GM18870 (cell line): ENCODE measurements around the gene ACOT7.

ENCODE experiments used
- ATAC-seq: cut with Tn5 transposase; IDR thresholded peaks from one replicate; pipeline ENCODE4 v1.9.1; 2021; ENCODE audit warnings: moderate library complexity; ENCODE audit not compliant: unreplicated experiment

The ACOT7 gene

DNA sequence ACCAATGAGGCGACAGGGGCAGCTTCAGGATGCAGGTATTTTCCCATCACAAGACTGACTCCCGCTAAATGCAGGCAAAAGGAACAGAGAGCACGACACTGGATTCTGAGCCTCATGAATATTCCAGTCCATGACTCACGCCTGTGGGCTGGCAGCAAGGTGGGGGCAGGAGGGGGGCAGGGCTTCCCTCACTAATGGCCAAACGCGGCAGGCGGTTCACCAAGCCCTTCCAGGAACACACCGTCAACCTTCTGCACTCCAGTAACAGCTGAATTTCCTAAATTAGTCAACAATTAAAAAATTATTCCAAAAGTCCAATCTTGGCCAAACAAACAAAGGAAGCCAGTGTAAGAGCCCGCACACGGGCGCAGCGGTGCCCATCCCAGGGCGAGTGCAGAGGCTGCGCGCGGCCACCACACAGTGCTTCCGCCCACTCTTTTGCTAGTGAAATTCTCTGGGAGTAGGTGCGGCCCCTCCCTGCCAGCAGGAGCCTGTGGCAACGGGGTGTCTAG, 120.1 kb downstream of the ACOT7 start:
- no peak for ATAC-seq

DNA sequence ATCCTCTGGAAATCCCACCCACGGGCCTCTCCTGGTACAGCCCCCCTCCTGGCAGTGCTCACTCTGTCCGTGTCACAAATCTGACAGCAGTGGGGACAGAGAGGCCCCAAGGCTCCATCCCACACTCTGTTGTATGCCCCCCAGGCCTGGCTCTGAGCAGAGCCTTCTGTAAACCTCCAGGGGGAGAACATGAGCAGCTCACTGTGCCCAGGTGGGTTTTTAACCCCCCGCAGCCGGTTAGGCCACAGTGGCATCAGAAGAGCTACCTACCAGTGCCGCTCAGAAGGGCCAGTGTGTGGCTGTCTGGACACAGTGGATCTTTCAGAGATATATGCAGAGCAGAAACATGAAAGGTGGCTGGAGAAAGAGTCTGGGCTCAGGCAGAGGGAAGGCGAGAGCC, 120.7 kb downstream of the ACOT7 start:
- ATAC-seq, result no peak

DNA sequence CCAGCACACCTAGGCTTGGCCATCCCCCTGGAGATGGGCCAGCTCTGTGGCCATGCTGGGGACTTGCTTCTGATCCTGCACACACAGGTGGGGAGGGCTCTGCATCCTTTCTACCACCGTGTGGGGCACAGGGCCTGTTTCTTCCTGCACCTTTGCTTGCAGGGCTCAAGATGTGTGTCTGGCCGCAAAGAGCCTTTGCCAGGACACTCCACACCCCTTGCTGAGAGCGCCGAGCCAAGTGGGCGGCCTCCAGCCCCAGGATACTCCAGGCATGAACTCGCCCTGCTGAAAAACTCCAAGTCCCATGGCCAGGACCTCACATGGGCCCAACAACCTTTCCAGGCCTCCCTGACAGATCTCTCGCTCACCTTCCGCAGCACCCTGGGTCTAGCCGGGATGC, 121.1 kb downstream of the ACOT7 start:
- no peak for ATAC-seq

DNA sequence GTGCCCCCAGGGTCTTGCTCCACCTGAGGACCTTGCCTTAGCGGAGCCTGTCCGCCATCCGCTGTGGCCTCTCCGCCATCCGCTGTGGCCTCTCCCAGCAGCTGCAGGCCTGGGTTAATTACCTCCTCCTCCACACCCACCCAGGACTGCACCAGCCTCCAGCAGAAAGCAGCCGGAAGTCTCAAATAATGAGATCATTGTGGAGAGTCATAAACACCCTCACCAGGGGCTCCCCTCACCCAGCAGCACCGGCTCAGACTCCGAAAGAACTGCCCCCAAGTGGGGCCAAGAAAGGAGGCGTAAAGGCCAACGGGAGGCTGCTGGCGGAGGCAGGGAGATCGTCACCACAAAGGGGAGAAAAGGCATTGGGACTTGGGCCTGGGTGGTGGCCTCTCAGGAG, 122.0 kb downstream of the ACOT7 start:
- no peak for ATAC-seq

DNA sequence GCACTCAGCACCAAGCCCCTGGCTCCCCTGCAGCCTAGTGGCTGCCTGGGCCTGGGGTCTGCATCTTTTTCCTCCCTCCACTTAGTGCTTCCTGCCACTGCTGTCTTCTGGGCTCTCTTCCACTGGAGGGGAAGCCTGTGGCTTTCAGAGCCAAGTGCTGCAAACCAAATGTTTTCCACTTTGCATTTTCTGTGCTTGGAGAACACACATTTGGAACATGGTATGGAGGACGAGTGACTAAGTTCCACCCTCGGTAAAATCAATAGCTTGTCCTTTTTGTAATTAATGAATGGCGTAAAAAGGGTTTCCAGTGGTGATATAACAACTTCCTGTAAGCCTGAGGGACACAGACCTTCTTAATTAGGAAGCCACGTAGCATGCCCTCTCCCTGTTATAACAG, 122.6 kb downstream of the ACOT7 start:
- no peak for ATAC-seq

DNA sequence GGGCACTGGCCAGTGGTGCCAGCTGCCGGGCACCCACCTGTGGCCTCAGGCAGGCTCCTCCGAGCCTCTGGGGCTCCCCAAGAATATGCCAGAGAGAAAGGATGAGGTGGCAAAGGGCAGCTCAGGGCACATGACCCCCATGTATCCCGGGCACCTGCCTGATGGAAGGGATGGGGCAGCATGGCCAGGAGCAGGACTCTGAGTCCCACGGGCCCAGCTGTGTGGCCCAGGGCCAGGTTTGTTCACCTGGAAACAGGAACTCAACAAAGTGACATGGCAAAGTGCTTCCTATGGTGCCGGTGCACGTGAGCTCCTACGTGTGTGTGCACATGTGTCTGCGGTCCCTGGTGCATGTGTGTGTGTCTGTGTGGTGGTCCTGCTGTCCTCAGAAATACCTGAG, 123.2 kb downstream of the ACOT7 start:
- no peak for ATAC-seq

DNA sequence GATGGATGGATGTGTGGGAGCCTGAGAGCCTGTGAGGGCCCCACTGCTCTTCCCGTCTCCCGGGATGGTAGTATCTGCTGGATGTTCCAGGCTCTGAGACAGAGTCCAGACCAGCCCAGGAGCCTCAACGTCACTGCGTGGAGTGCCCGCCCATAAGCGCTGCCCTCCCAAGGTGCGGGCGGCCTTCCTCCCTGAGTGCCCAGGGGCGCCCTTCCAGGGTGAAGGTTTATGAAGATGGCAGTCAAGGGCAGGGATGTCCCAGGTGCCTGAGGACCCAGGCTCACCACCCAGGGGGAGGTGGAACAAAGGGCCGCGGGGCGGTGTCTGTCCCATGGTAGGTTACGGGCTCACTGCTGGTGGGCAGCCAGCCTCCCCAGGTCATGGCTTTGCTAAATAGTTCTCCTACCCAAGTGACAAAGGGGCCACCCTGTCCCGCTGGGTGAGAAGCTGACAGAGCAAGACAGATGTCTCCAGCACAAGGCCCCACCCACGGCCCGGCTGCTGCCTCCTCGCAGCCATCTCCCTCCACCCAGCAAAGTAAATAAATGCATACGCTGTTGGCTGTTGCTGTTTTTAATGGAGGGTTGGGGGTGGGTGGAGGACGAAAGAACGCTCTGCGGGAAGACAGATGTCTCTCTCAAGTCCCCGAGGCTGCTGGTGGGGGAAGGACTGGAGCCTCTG, 123.7 kb downstream of the ACOT7 start:
- no peak for ATAC-seq

DNA sequence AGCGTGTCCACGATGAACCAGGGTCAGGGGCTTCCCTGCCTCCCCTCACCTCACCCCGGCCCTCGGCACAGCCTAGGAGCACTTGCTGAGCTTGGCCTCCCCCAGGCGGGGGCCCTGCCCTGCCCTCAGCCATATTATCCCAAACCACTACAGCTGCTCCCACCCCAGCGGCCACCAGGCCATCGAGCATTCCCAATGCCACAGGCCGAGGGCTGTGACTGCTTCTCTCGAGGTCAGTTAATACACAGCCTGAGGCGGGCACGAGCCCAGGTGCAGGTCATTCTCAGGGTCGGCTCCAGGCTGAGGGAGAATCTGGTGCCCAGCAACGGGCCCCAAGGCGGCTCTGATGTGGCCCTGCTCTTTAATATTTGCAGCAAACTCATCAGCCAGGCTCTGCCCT, 124.3 kb downstream of the ACOT7 start:
- no peak for ATAC-seq

DNA sequence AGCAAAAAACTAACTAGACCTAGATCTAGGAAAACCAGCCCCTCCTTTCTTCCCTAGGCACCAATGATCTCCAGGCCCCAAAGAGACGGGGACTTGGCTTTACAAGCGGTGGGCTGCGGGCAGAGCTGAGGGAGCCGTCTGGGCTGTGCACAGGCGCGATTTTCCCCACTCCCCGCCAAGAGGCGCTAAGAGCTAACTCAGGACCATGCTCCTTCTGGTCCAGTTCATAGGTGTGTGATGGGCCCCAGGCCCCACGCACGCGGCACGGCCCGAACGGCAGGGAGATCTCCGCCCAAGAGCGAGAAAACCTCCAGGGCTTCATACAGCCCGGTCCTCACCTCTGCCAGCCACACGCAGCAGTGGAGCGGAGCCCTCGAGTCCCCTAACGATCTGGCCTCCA, 125.2 kb downstream of the ACOT7 start:
- no peak for ATAC-seq

DNA sequence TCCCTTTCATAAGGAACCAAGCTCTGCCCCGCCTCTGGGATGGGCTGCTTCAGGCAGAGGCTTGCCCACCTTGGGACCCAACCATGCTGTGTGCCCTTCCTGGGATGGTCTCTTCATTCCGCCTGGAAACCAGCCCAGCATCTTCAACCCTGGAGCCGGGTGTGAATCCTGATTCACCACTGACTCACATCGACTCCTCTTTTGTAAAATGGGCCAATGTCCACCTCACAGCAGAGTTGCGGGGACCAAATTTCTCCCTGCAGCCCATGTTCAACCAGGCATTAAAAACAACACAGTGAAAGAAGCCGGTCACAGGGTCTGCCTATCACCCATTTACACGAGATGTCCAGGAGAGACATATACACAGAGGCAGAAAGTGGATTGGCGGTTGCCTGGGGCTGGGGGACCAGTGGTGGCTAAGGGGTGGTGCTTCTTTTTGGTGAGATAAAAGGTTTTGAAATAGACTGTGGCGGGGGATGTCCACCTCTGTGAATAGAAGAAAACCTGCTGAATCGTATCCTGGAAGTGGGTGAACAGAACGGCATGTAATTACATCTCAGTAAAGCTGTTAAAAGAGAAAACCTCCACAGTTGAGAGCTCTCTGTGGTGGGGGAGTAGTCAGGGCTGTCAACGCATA, 125.8 kb downstream of the ACOT7 start:
- no peak for ATAC-seq

DNA sequence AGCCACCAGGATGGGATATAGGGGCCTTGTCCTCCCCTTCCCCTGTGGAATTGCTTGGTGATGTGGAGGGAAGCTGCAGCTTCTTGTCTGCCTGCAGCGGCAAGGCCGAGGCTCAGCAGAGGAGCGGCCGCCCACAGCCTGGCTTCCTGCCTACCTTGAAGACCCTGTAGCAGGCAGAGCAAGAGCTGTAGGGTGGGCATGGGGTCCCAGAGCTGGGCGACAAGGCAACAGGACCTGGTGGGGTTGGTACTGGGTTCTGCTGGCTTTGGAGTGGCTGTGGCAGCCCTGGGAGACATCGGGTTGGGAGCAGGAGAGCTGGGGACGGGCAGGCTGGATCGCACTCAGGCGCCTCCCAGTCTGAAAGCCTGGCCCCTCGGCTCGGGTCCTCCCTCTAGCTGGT, 126.9 kb downstream of the ACOT7 start:
- no peak for ATAC-seq

DNA sequence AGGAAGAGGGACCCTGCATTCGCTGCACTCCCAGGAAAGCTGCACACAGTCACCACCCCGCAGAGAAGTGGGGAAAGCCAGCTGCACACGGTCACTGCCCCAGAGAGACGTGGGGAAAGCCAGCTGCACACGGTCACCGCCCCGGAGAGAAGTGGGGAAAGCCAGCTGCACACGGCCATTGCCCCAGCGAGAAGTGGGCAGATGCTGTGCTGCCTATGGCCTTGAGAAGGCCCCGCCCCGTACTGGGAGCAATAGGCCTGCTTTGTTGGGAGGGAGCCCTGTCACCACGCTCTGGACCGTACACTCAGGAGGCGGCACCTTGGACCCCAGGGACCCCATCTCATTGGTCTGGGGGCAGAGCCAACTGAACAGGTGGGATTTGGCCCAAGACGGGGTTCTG, 128.4 kb downstream of the ACOT7 start:
- no peak for ATAC-seq

DNA sequence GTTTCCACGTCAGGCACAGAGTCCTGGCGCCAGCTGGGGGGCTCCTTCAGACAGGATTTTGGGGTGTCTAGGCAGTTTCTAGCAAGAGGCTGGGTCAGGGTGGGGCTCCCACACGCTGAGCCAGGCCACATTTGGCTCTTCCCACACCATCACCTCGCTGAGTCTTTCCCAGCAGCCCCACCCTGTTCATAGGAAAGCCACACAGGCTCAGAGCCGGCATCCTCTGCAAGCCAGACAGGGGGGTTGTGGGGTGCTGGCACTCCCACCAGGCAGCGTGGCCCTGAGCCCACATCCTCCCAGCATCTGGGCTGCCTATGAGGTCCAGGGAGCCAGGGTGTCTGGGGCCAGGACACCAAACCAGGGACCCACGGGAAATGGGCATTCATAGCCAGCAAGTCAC, 129.9 kb downstream of the ACOT7 start:
- ATAC-seq, result no peak

DNA sequence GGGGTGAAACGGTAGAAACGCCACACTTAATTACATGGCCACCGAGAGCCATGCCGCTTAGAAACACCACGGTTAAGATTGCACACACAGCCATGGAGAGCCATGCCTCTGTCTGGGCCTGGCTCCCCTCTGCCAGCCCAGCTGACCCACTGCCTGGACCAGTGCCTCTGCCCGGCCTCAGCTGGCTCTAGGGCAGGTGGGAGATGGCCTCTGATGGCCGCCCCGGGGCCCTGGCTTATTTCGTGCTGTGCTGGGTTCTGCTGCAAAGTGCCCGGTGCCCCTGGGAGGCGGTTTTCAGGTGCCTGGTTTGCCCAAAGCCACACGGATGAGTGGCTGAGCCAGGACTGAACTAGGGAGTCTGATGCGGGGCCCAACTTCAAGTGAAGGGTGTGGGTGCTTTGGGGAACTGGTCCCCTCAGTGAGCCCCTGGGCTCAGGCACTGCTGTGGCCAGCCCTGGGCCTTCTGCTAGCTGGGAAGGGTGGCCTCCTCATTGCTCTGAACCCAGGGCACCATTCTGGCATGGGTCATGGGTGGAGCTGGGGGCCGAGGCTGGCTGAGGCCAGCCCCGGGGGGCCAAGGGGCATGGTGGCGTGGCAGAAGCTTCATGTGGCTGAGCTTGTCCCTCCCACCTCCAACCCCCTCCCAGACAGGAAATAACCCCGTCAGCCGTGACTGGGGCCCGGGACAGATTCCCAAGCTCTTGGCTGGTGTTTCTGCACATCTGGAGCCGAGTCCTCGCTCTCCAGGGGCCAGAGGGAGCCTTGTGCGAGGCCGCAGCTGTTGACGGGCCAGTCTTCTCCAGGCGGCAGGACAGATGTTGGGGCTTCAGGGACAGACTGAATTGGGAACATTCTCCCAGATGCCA, 130.8 kb downstream of the ACOT7 start:
- ATAC-seq, result no peak

DNA sequence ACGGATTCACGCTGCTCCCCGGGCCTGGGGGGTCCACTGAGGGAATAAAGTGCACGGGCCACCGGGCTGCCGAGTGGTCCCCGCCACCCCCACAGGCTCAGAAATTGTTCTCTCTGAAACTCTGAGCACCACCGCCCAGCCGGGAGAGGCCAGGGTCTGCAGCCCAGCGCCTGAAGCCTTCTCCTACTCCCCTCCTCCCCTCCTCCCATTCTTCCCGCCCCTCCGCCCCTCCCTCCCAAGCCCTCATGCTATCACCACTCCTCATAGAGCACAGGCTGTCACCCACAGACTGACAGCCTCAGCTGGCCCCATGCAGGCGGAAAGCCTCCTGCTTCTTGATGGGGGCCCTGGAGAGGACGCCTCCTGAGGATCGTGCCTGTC, 132.0 kb downstream of the ACOT7 start:
- no peak for ATAC-seq

DNA sequence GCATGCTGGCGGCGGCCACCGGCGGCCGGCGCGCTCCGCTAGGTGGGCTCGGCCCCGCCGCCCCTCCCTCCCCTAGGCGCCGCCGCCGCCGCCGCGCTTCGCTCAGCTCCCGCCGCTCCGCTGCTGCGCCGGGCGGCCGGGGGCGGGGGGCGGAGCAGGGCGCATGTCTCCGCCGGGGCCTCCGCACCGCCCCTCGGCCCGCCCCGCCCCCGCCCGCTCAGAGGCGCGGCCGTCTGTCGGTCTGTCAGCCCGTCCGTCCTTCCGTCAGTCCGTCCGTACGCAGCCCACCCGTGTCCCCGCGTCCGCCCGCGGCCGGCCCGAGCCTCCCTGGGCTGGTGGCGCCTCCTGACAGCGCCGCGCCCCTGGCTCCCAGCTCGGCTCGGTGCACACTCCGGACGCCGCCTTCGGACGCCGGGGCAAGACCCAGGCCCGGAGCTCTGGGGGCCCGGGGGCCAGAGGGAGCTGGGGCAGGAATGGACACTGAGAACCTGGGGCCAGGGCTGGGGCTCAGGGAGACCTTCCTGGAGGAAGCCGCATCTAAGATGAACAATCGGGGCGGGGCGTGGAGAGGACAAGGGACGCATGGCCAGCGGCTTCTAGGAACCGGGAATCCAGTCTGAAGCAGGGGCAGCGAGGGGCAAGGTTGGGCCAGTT, 132.5 kb downstream of the ACOT7 start, which contains the start of gene GPR153:
TSS of gene GPR153 (minus strand) at position 138 of the 654 bp plus-strand sequence. CDS start 6,193 bp downstream, outside the sequence.
- no peak for ATAC-seq

DNA sequence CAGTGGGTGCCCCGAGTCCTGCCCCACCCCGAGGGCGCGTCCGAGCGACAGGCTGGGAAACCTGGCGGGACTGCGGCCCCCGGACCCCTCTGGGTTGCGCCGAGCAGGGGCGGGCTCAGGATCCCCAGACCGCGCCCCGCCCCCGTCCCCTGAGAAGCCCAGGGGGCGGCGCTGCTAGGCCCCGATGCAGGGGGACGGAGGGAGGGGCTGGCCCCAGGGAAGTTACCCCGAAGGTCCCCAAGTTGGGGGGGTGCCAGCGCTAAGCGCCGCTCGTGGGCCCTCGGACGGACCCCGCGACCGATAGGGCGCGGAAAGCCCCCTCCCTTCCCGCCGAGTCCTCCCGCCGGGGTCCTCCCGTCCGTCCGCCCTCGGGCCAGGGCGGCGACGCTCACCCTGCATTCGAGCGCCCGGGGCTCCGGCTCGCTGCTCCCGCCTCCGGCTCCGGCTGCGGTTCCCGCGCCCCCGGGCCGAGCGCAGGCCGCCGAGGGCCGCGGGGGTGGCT, 133.1 kb downstream of the ACOT7 start:
- ATAC-seq, result no peak

DNA sequence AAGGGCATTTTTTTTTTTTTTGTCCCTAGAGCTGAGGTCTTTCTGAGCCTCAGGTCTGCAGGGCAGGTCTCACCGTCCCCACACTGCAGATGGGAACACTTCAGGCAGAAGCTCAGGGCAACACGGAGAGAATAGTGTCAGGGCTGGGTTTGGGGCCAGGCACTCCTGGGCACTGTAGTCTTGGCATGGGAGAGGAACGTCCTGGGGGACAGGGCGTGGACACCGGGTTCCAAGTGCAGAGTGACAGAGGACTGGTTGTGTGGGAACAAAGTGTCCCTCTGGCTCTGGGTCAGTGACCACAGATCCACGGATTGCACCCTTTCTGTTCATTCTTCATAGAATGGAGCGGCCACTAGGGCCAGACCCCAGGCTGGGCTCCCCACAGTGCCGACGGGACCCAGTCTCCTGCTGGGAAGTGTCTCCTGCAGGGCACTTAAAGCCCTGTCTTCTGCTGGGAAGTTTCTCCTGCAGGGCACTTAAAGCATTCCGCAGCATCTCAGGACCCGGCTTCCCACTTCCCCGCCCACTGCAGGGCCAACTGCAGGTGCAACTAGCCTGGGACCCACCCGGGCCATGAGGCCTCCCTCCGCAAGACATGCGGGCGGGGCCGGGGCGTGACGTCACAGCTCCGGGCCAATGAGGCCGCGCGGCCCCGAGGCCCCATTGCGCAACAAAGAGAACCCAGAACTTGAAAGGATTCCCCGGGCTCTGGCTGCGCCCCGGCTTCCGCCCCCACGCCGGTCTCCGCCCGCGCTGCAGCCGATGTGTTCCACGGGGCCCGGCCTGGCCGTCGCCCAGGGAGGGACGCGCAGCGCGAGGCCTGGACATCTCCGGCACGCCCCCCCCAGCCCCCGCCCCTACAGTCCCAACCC, 133.8 kb downstream of the ACOT7 start:
- no peak for ATAC-seq

DNA sequence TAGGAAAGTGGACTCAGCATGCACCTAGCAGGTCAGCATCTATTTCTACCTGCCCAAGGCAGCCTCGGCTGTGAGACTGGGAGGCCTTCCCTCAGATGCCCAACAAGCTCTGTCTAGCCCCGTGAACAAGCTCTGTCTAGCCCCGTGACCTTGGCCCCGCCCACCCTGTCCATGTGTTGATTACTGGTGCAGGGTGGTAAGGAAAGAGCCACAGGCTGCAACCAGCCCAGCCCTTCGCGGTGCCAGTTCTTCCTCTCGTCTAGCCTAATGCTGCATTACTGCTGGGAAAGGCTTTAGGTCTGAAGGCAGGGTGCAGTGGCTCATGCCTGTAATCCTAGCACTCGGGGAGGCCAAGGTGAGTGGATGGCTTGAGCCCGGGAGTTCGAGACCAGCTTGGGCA, 134.9 kb downstream of the ACOT7 start:
- ATAC-seq, result no peak

DNA sequence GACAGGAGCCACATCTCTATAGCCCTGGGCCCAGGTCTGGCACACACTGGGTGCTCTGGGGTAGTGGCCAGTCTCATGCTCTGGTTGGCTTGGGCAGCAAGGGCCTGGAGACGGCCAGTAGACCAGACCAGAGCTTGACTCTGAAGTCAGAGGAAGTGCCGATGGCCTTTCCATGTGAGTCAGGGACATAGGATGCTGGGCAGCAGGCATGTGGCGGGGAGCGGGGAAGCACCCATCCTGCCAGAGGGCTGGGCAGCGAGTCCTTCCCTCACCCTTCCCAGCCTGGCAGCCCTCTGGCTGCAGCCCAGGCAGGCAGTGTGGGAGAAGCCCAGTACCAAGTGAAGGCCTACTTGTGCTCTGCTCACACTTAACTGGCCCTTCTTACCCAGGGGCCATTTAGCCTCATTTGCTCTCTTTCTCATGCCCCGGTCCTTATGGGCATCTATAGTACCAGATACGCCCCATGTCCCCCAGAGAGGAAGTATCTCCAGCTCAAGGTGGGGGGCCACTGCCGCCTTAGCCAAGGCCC, 136.0 kb downstream of the ACOT7 start:
- no peak for ATAC-seq
